Measurements from ENCODE around the gene HSD17B14. TPM values are rescaled to one million over a fixed set of nuclear protein-coding genes. Genes with fewer than 3 reads are reported as not detected.

HSD17B14 gene
- total RNA-seq, 1 experiment from 2014 or later = 2.6 TPM

DNA sequence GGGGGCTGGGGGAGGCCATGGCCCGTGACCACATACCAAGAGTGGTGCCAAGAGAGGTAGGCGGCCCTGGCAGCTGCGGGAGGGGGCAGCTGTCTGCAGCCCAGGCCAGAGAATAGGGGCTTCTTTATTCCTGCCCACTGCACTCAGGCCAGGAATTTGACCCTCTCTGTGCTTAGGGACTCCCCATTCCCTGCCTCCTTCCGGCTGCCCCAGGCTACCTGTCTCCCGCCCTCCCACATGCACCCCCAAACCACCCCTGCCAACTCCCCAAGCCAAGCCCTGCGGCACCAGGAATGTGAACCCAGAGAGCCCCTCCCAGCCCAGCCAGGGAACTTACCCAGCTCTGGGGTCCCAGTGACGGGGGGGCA is 31.4 kb upstream of the HSD17B14 start:
- peaks cover 43% of the 10 kb centered on the region for H3K36me3 Mint-ChIP-seq (ENCODE audit: insufficient read depth, unreplicated experiment)
- no peaks in the 10 kb centered on the region for H3K9me3 Mint-ChIP-seq (ENCODE audit: low read depth, unreplicated experiment)
- H3K4me1 Mint-ChIP-seq (ENCODE audit: low read depth, unreplicated experiment) = peaks cover 29% of the 10 kb centered on the region
- intact Hi-C loops (cut with micrococcal nuclease; ENCODE audit: unreplicated experiment) = no loop called here
- no TSS peak for BruUV-seq (replicated peaks)
- TF ChIP-seq, protein P1, sequence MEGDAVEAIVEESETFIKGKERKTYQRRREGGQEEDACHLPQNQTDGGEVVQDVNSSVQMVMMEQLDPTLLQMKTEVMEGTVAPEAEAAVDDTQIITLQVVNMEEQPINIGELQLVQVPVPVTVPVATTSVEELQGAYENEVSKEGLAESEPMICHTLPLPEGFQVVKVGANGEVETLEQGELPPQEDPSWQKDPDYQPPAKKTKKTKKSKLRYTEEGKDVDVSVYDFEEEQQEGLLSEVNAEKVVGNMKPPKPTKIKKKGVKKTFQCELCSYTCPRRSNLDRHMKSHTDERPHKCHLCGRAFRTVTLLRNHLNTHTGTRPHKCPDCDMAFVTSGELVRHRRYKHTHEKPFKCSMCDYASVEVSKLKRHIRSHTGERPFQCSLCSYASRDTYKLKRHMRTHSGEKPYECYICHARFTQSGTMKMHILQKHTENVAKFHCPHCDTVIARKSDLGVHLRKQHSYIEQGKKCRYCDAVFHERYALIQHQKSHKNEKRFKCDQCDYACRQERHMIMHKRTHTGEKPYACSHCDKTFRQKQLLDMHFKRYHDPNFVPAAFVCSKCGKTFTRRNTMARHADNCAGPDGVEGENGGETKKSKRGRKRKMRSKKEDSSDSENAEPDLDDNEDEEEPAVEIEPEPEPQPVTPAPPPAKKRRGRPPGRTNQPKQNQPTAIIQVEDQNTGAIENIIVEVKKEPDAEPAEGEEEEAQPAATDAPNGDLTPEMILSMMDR (IDR thresholded peaks at IDR 0.05; ENCODE audit: unreplicated experiment) = no peak
- H3K27ac Mint-ChIP-seq (ENCODE audit: unreplicated experiment) = peak overlapping the region; percentile 88
- CTCF ChIA-PET = interaction anchor here (0.6 to 0.7 kb wide), 2 partner anchors 11 to 124 kb away, joined by 3 to 4 read pairs; no protein-coding TSS in a partner anchor
- H3K27me3 Mint-ChIP-seq (ENCODE audit: unreplicated experiment) = peaks cover 7% of the 10 kb centered on the region
- peak overlapping the region; percentile 76 for H3K4me3 Mint-ChIP-seq (ENCODE audit: low read depth, unreplicated experiment)
- DNase-seq = peak; percentile 32

DNA sequence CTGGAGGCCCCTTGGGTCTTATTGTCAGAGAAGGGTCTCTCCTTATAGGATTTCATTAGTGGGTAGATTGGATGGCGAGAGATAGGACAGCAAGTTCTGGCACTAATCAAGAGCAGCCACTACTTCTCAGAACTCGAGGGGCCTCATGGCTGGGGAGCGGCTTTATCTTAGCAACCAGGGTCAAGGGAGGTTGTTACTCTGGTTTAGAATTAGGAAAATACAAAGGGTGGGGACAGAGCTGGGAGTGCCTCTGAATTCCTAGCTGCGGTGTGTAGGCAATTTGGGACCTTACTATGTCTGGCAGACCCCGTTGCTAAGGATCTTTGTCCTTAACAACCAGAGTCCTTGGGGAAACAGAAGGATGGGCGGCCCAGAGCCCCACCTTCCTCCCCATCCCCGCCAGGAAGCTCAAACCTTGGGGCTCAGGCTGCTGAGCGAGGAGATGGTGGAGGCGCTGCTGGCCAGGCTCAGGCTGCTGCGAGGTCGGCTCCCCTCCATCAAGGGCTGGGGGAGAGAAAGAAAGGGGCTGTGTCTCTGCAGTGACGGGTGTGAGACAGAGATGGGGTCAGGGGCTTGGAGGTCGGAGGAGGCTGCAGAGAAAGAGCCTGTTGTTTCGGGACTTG is 30.9 kb upstream of the HSD17B14 start:
- Mint-ChIP-seq H3K27me3 (ENCODE audit: unreplicated experiment) (peaks cover 2% of the 10 kb centered on the region), H3K4me3 (ENCODE audit: low read depth, unreplicated experiment) (peak overlapping the region; percentile 76)
- intact Hi-C loops (cut with micrococcal nuclease; ENCODE audit: unreplicated experiment) = no loop called here

DNA sequence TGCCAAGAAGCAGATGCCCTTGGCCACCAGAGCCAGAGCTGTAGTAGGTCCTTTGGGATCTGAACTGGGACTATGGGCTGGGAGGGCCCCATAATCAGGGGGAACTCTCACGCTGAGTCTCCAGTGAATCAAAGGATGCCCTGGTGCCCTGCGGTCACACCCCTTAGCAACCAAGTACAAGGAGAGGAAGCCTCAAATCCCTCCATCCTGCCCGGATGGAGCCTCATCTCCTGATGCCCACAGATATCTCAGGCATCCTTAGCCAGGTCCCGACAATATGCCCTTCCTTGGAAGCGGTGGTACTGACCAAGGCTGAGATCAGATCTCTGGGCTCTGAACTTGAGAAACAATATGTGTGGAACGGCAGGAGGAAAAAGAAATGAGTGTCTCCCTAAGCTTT is 30.4 kb upstream of the HSD17B14 start:
- Mint-ChIP-seq H3K36me3 (ENCODE audit: insufficient read depth, unreplicated experiment) (peaks cover 38% of the 10 kb centered on the region), H3K27ac (ENCODE audit: unreplicated experiment) (peak overlapping the region; percentile 41), H3K4me3 (ENCODE audit: low read depth, unreplicated experiment) (peak overlapping the region; percentile 76), H3K9me3 (ENCODE audit: low read depth, unreplicated experiment) (no peaks in the 10 kb centered on the region), H3K27me3 (ENCODE audit: unreplicated experiment) (no peaks in the 10 kb centered on the region), H3K4me1 (ENCODE audit: low read depth, unreplicated experiment) (peaks cover 24% of the 10 kb centered on the region)
- DNase-seq = no peak
- intact Hi-C loops (cut with micrococcal nuclease; ENCODE audit: unreplicated experiment) = no loop called here
- CTCF ChIA-PET = interaction anchor here (0.6 to 0.7 kb wide), 3 partner anchors 561 to 1706 kb away, joined by 4 to 5 read pairs (median 4); no protein-coding TSS in a partner anchor
- TF ChIP-seq, protein P1 (IDR thresholded peaks at IDR 0.05; ENCODE audit: unreplicated experiment) = no peak
- BruUV-seq (replicated peaks) = no TSS peak

More for the DNA sequence above, 30.9 kb upstream of the HSD17B14 start:
- peak overlapping the region; percentile 41 for H3K27ac Mint-ChIP-seq (ENCODE audit: unreplicated experiment)
- TF ChIP-seq, protein P1 (IDR thresholded peaks at IDR 0.05; ENCODE audit: unreplicated experiment) = no peak
- CTCF ChIA-PET = interaction anchor here (0.6 kb wide), 1 partner anchor 561 kb away, joined by 4 read pairs; no protein-coding TSS in a partner anchor
- peaks cover 42% of the 10 kb centered on the region for H3K36me3 Mint-ChIP-seq (ENCODE audit: insufficient read depth, unreplicated experiment)
- peaks cover 26% of the 10 kb centered on the region for H3K4me1 Mint-ChIP-seq (ENCODE audit: low read depth, unreplicated experiment)
- no TSS peak for BruUV-seq (replicated peaks)
- DNase-seq = no peak
- no peaks in the 10 kb centered on the region for H3K9me3 Mint-ChIP-seq (ENCODE audit: low read depth, unreplicated experiment)

DNA sequence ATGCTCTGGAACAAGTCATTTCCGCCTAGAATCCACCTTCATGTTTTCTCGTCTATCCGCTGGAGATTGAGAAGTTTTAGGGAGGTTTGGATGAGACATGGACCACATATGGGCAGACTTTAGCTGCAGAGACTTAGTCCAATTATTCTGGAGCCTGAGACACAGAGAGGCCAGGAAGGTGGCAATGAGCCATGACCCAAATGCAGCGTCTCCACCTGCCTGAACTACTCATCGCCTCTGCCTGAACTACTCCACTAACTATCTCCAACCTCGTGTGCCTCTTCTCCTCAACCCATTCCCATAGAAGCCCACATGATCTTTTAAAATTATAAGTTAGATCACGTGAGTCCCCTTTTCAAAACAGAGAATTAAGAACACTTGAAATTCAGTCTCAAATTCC is 26.5 kb upstream of the HSD17B14 start:
- intact Hi-C loops (cut with micrococcal nuclease; ENCODE audit: unreplicated experiment) = no loop called here
- peaks cover 11% of the 10 kb centered on the region for H3K4me1 Mint-ChIP-seq (ENCODE audit: low read depth, unreplicated experiment)
- TF ChIP-seq, protein P1 (IDR thresholded peaks at IDR 0.05; ENCODE audit: unreplicated experiment) = no peak
- no peak overlapping the region for H3K4me3 Mint-ChIP-seq (ENCODE audit: low read depth, unreplicated experiment)
- DNase-seq = no peak
- no peaks in the 10 kb centered on the region for H3K27me3 Mint-ChIP-seq (ENCODE audit: unreplicated experiment)
- BruUV-seq (replicated peaks) = no TSS peak
- H3K36me3 Mint-ChIP-seq (ENCODE audit: insufficient read depth, unreplicated experiment) = peaks cover 33% of the 10 kb centered on the region
- H3K27ac Mint-ChIP-seq (ENCODE audit: unreplicated experiment) = no peak overlapping the region
- no peaks in the 10 kb centered on the region for H3K9me3 Mint-ChIP-seq (ENCODE audit: low read depth, unreplicated experiment)
- CTCF ChIA-PET = no interaction called here
